ENCODE data around the gene ME3. TPM values are rescaled to one million over a fixed set of nuclear protein-coding genes. Genes with fewer than 3 reads are reported as not detected.

The ME3 gene
- total RNA-seq, 1 experiment from 2014 or later, result 0.30 TPM

- no peak for ATAC-seq
- Histone ChIP-seq H3K79me2 (ENCODE audit: insufficient read depth, low read length) (no peaks in the 10 kb centered on the region), H3K4me2 (ENCODE audit: low read length) (no peak overlapping the region), H3K4me1 (ENCODE audit: control insufficient read depth in 1 of 2, insufficient read depth in 2 of 2, low read length in 2 of 2) (no peaks in the 10 kb centered on the region), H3K9me3 (ENCODE audit: control insufficient read depth in 1 of 2, insufficient read depth in 1 of 2, low read depth in 1 of 2, low read length in 2 of 2) (no peaks in the 10 kb centered on the region), H3K36me3 (ENCODE audit: control insufficient read depth in 1 of 2, insufficient read depth in 2 of 2, low read length in 2 of 2) (no peaks in the 10 kb centered on the region), H3K27me3 (ENCODE audit: insufficient read depth, low read length) (no peaks in the 10 kb centered on the region), H3K4me3 (replicated peaks in 1 of 2; ENCODE audit: low read depth in 1 of 2, low read length in 2 of 2) (no peak overlapping the region), H4K20me1 (ENCODE audit: insufficient read depth) (no peaks in the 10 kb centered on the region), H3K9me2 (ENCODE audit: insufficient read depth) (no peaks in the 10 kb centered on the region), H3K27ac (ENCODE audit: low read depth, low read length) (no peak overlapping the region), H3K9ac (ENCODE audit: low read length) (no peak overlapping the region), H2AFZ (ENCODE audit: low read depth, low read length, poor library complexity, severe bottlenecking) (no peak overlapping the region)
- intact Hi-C loops (cut with micrococcal nuclease), result loop anchor here (5.0 to 10.0 kb wide), 2 partner anchors 560 to 818 kb away; partner anchors contain the start of gene CCDC83
- RAD21 ChIA-PET (ENCODE audit: low non-redundant PET in 1 of 2, low total read pairs in 2 of 2, uncharacterized antibody in 2 of 2, unreplicated experiment in 2 of 2), result no interaction called here
- no peak for DNase-seq (ENCODE audit: low read depth, low spot score)
- TF ChIP-seq TCF7L2 (IDR thresholded peaks at IDR 0.05; ENCODE audit: borderline replicate concordance, extremely low read depth, insufficient read depth, insufficient read length) (no peak), ZFX (IDR thresholded peaks at IDR 0.05) (no peak), SP1 (IDR thresholded peaks at IDR 0.05; ENCODE audit: low read depth) (no peak), ZNF274 (IDR thresholded peaks at IDR 0.05; ENCODE audit: low read depth, low read length) (no peak), RAD21 (IDR thresholded peaks at IDR 0.05; ENCODE audit: low read depth) (no peak), CEBPB (IDR thresholded peaks at IDR 0.05; ENCODE audit: low read depth) (no peak)
- TF ChIP-seq, protein P1, sequence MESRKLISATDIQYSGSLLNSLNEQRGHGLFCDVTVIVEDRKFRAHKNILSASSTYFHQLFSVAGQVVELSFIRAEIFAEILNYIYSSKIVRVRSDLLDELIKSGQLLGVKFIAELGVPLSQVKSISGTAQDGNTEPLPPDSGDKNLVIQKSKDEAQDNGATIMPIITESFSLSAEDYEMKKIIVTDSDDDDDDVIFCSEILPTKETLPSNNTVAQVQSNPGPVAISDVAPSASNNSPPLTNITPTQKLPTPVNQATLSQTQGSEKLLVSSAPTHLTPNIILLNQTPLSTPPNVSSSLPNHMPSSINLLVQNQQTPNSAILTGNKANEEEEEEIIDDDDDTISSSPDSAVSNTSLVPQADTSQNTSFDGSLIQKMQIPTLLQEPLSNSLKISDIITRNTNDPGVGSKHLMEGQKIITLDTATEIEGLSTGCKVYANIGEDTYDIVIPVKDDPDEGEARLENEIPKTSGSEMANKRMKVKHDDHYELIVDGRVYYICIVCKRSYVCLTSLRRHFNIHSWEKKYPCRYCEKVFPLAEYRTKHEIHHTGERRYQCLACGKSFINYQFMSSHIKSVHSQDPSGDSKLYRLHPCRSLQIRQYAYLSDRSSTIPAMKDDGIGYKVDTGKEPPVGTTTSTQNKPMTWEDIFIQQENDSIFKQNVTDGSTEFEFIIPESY (IDR thresholded peaks at IDR 0.05; ENCODE audit: extremely low read depth, insufficient replicate concordance, low read length), result no peak
- POLR2A ChIA-PET, result no interaction called here
- CTCF ChIA-PET, result no interaction called here
- no TSS peak for BruUV-seq (replicated peaks)
Measured at GRCh38 chr11:86415026-86415425, 257.4 kb downstream of the ME3 start.

- Histone ChIP-seq H3K9me3 (ENCODE audit: control insufficient read depth in 1 of 2, insufficient read depth in 1 of 2, low read depth in 1 of 2, low read length in 2 of 2) (no peaks in the 10 kb centered on the region), H3K4me2 (ENCODE audit: low read length) (no peak overlapping the region), H3K27me3 (ENCODE audit: insufficient read depth, low read length) (no peaks in the 10 kb centered on the region), H3K4me1 (ENCODE audit: control insufficient read depth in 1 of 2, insufficient read depth in 2 of 2, low read length in 2 of 2) (no peaks in the 10 kb centered on the region), H3K27ac (ENCODE audit: low read depth, low read length) (no peak overlapping the region), H3K4me3 (replicated peaks in 1 of 2; ENCODE audit: low read depth in 1 of 2, low read length in 2 of 2) (no peak overlapping the region), H3K36me3 (ENCODE audit: control insufficient read depth in 1 of 2, insufficient read depth in 2 of 2, low read length in 2 of 2) (no peaks in the 10 kb centered on the region), H2AFZ (ENCODE audit: low read depth, low read length, poor library complexity, severe bottlenecking) (no peak overlapping the region), H3K79me2 (ENCODE audit: insufficient read depth, low read length) (no peaks in the 10 kb centered on the region), H3K9ac (ENCODE audit: low read length) (no peak overlapping the region), H4K20me1 (ENCODE audit: insufficient read depth) (no peaks in the 10 kb centered on the region), H3K9me2 (ENCODE audit: insufficient read depth) (no peaks in the 10 kb centered on the region)
- ChIA-PET RAD21 (ENCODE audit: low non-redundant PET in 1 of 2, low total read pairs in 2 of 2, uncharacterized antibody in 2 of 2, unreplicated experiment in 2 of 2) (no interaction called here), CTCF (no interaction called here), POLR2A (no interaction called here)
- BruUV-seq (replicated peaks), result no TSS peak
- DNase-seq (ENCODE audit: low read depth, low spot score), result no peak
- intact Hi-C loops (cut with micrococcal nuclease), result loop anchor here (10.0 kb wide), 1 partner anchor 559 kb away; the partner anchor contains the start of gene CCDC83
- ATAC-seq, result no peak
- no peak for TF ChIP-seq POLR2AphosphoS5 (IDR thresholded peaks at IDR 0.05; ENCODE audit: low read depth, low read length)
- no peak for TF ChIP-seq CEBPB (IDR thresholded peaks at IDR 0.05; ENCODE audit: low read depth)
- no peak for TF ChIP-seq SIN3A (IDR thresholded peaks at IDR 0.05; ENCODE audit: low read depth)
- TF ChIP-seq, protein P2, sequence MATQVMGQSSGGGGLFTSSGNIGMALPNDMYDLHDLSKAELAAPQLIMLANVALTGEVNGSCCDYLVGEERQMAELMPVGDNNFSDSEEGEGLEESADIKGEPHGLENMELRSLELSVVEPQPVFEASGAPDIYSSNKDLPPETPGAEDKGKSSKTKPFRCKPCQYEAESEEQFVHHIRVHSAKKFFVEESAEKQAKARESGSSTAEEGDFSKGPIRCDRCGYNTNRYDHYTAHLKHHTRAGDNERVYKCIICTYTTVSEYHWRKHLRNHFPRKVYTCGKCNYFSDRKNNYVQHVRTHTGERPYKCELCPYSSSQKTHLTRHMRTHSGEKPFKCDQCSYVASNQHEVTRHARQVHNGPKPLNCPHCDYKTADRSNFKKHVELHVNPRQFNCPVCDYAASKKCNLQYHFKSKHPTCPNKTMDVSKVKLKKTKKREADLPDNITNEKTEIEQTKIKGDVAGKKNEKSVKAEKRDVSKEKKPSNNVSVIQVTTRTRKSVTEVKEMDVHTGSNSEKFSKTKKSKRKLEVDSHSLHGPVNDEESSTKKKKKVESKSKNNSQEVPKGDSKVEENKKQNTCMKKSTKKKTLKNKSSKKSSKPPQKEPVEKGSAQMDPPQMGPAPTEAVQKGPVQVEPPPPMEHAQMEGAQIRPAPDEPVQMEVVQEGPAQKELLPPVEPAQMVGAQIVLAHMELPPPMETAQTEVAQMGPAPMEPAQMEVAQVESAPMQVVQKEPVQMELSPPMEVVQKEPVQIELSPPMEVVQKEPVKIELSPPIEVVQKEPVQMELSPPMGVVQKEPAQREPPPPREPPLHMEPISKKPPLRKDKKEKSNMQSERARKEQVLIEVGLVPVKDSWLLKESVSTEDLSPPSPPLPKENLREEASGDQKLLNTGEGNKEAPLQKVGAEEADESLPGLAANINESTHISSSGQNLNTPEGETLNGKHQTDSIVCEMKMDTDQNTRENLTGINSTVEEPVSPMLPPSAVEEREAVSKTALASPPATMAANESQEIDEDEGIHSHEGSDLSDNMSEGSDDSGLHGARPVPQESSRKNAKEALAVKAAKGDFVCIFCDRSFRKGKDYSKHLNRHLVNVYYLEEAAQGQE (IDR thresholded peaks at IDR 0.05; ENCODE audit: low read depth), result no peak
- TF ChIP-seq SRF (IDR thresholded peaks at IDR 0.05; ENCODE audit: low read depth), result no peak
- TF ChIP-seq FOSL1 (IDR thresholded peaks at IDR 0.05; ENCODE audit: low read depth), result no peak
- TF ChIP-seq CTCF (IDR thresholded peaks at IDR 0.05 in 2 of 3, conservative IDR thresholded peaks at IDR 0.05 in 1 of 3; ENCODE audit: borderline replicate concordance in 1 of 3, insufficient read depth in 1 of 3, low read depth in 2 of 3, low read length in 2 of 3), result no peak
- no peak for TF ChIP-seq ZNF274 (IDR thresholded peaks at IDR 0.05; ENCODE audit: low read depth, low read length)
- TF ChIP-seq JUND (IDR thresholded peaks at IDR 0.05), result no peak
Measured at GRCh38 chr11:86414032-86414431, 258.4 kb downstream of the ME3 start.

Data from HCT116 (cell line).